Kidney (tissue), 14 donors: Measurements from ENCODE around the gene AVPR2. TPM values are rescaled to one million over a fixed set of nuclear protein-coding genes. Genes with fewer than 3 reads are reported as not detected.

ENCODE experiments used
- DNase-seq, 5 donors: peaks; one replicate each; pipeline ENCODE4 v3.0.0-alpha.2; 2013 to 2020
- FAIRE-seq: peaks from 2 replicates; lab custom pipeline; 2012; peaks lifted over from hg19 to GRCh38; lab: Jason Lieb, UNC
- H3K27ac ChIP-seq, 2 donors: one replicate each; pipeline ENCODE4 v1.7.0; 2013; ENCODE audit warnings: low read depth in 2 of 2, low read length in 2 of 2, inconsistent platforms in 1 of 2
- H3K27me3 ChIP-seq: one replicate; pipeline ENCODE4 v1.7.1; 2013; ENCODE audit warnings: low read length, inconsistent platforms; ENCODE audit not compliant: control insufficient read depth, insufficient read depth
- H3K36me3 ChIP-seq, 3 donors: one replicate each; pipeline versions ENCODE4 v1.7.0 to v1.7.1; 2013; ENCODE audit warnings: low read length in 3 of 3, control low read depth in 1 of 3, inconsistent platforms in 1 of 3; ENCODE audit not compliant: insufficient read depth in 3 of 3, control insufficient read depth in 2 of 3
- H3K4me1 ChIP-seq, 3 donors: one replicate each; pipeline versions ENCODE4 v1.7.0 to v1.7.1; 2013; ENCODE audit warnings: low read length in 3 of 3, inconsistent platforms in 1 of 3, low read depth in 1 of 3; ENCODE audit not compliant: control insufficient read depth in 2 of 3, insufficient read depth in 2 of 3
- H3K4me3 ChIP-seq, 3 donors: one replicate each; pipeline versions ENCODE4 v1.7.0 to v1.8.1; 2013; ENCODE audit warnings: low read length in 3 of 3, control low read depth in 1 of 3, inconsistent platforms in 1 of 3
- H3K9ac ChIP-seq, 3 donors: one replicate each; pipeline versions ENCODE4 v1.7.0 to v1.7.1; 2013; ENCODE audit warnings: low read length in 3 of 3, control low read depth in 1 of 3, inconsistent platforms in 1 of 3
- H3K9me3 ChIP-seq, 3 donors: one replicate each; pipeline versions ENCODE4 v1.7.0 to v1.7.1; 2013; ENCODE audit warnings: low read length in 3 of 3, control low read depth in 1 of 3, inconsistent platforms in 1 of 3; ENCODE audit not compliant: control insufficient read depth in 2 of 3, insufficient read depth in 1 of 3
- intact Hi-C: fragments of 100-400 bp; cut with DNase I; formaldehyde crosslinking; loops from one replicate; pipeline ENCODE4 v1.11.1; 2022
- polyA plus RNA-seq: library from polyadenylated mRNA; stranded (reverse); fragments of 350-450 nt; fragmentation: Illumina TruSeq; extraction: RNeasy Lipid Tissue Mini Kit (QIAGEN cat#74804); gene quantifications from one replicate; pipeline ENCODE4 v1.2.3, GENCODE V29; 2014; ENCODE audit warnings: low read depth, low replicate concordance; ENCODE audit not compliant: insufficient read depth
- total RNA-seq: library from RNA; stranded (reverse); fragmentation: NEBNext Ultra II Directional; extraction: Animal tissue kit (Norgen Biotek cat#: 25700); gene quantifications from one replicate; pipeline ENCODE4 v1.2.1, GENCODE V29; 2021
- TF ChIP-seq, protein P1 (sequence below): IDR thresholded peaks from 3 replicates; pipeline ENCODE4 v1.5.1; 2012; ENCODE audit warnings: mild to moderate bottlenecking, moderate library complexity, borderline replicate concordance; ENCODE audit not compliant: insufficient read depth; ENCODE audit errors: extremely low read depth
- donor health status: control.
- donor health status: control.
- donor health status: control.
- donor health status: control.
- donor health status: control.
- donor health status: DM: yes; HTN: yes; CAD: no.
- donor health status: Normal renal cell carcinoma (clear cell type).

Gene AVPR2
- total and polyA plus RNA-seq, 2 donors from 2014 or later, result 2.3 to 22.1 TPM

DNA sequence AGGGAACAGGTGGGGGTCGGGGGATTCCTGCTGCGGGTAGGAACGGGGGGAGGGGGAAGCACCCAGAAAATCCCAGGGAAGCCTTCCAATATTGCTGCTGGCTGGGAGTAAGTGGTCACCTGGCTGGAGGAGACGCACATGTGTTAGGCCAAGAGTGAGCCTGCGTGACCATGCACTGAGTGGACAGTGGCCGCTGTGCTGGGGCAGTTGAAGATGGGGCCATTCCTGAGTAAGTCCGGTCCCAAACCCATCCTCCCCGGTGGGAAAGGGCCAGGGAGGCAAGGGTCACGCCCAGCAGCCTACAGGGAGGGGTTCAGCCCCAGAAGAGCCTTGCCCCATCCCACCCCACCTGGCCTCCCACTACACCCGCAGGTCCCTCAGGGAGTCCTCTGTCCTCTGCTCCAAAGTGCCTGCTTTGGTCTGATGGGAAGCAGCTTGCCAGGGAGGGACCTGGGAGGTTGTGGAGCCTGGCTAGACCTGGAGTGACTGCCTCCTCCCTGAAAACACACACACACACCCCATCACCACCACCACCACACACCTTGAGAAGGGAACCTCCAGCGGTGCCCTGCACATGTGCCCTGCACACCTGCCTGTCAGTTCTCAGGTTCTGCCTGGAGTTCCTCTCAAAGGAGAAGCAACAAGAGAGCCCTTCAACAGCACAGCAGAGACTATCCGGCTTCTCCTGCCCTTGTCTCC lies 24.6 kb upstream of the AVPR2 start:
- no peak overlapping the region for H3K27ac ChIP-seq
- no peak overlapping the region for H3K9ac ChIP-seq
- H3K9me3 ChIP-seq, result no peaks in the 10 kb centered on the region
- TF ChIP-seq, protein P1, sequence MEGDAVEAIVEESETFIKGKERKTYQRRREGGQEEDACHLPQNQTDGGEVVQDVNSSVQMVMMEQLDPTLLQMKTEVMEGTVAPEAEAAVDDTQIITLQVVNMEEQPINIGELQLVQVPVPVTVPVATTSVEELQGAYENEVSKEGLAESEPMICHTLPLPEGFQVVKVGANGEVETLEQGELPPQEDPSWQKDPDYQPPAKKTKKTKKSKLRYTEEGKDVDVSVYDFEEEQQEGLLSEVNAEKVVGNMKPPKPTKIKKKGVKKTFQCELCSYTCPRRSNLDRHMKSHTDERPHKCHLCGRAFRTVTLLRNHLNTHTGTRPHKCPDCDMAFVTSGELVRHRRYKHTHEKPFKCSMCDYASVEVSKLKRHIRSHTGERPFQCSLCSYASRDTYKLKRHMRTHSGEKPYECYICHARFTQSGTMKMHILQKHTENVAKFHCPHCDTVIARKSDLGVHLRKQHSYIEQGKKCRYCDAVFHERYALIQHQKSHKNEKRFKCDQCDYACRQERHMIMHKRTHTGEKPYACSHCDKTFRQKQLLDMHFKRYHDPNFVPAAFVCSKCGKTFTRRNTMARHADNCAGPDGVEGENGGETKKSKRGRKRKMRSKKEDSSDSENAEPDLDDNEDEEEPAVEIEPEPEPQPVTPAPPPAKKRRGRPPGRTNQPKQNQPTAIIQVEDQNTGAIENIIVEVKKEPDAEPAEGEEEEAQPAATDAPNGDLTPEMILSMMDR, result no peak
- intact Hi-C loops, result no loop called here
- H3K4me1 ChIP-seq, result no peaks in the 10 kb centered on the region
- no peak overlapping the region for H3K4me3 ChIP-seq
- no peaks in the 10 kb centered on the region for H3K36me3 ChIP-seq
- no peak for DNase-seq
- peaks cover 6% of the 10 kb centered on the region for H3K27me3 ChIP-seq
- no peak for FAIRE-seq

DNA sequence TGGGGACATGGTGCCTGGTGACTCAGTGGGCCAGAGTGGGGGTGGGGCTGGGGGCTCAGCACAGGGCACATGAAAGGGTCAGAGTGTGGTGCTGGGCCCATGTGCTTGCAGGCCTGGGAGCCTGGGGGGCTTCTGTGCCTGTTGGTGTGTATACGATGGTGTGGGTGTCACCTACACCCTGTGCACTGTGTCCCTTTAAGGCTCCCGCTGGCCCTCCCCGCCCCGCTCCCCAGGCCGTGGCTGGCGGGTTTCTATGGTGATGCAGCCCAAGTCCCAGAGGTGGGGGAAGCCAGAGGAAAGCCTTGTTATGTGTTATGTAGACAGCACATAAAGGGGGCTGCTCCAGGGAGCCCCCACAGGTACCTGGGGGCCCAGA lies 24.0 kb upstream of the AVPR2 start:
- Histone ChIP-seq H3K27me3 (peaks cover 7% of the 10 kb centered on the region), H3K9me3 (no peaks in the 10 kb centered on the region)
- intact Hi-C loops, result no loop called here

DNA sequence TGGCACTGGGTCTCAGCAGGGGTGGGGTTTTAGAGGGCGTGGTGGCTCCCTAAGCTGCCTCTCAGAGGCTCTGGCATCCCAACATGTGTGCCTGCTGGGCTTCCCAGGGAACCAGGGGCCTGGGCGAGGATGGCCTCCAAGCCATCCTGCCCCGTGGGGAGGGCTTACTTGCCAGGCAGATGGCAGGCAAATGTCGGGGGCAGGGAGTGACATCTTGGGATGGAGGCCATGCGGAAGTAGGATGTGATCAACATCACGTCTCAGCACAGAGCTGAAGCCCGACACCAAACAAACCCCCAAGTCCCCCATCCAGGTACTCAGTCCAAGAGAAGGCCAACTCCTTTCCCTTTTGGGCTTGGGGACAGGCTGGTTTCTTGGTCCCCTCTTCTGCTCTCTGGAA lies 23.2 kb upstream of the AVPR2 start:
- FAIRE-seq (no peak), DNase-seq (peak in 1 of 5 donors; percentile 61)
- TF ChIP-seq, protein P1, result no peak
- no peaks in the 10 kb centered on the region for H3K9me3 ChIP-seq
- H3K9ac ChIP-seq, result no peak overlapping the region
- peaks cover 7% of the 10 kb centered on the region for H3K27me3 ChIP-seq
- H3K27ac ChIP-seq, result no peak overlapping the region
- H3K4me1 ChIP-seq, result no peaks in the 10 kb centered on the region
- H3K36me3 ChIP-seq, result no peaks in the 10 kb centered on the region
- H3K4me3 ChIP-seq, result no peak overlapping the region
- intact Hi-C loops, result no loop called here

More for the DNA sequence above, 24.0 kb upstream of the AVPR2 start:
- Histone ChIP-seq H3K27ac (no peak overlapping the region), H3K4me1 (no peaks in the 10 kb centered on the region), H3K4me3 (no peak overlapping the region), H3K36me3 (no peaks in the 10 kb centered on the region), H3K9ac (no peak overlapping the region)
- DNase-seq (peak in 1 of 5 donors; percentile 53), FAIRE-seq (no peak)
- TF ChIP-seq, protein P1, result no peak
